T1000 (cell line): ENCODE results near the gene TMEM233.

Experiments
- DNase-seq: peaks from one replicate; lab custom pipeline; 2025; ENCODE audit warnings: mixed read lengths; lab: John Stamatoyannopoulos, UW

TMEM233 gene

GRCh38 chr12:119681728-119682638 lies 88.4 kb downstream of the TMEM233 start:
- no peak for DNase-seq

- DNase-seq: no peak
Measured at GRCh38 chr12:119682639-119683252, 89.2 kb downstream of the TMEM233 start.

GRCh38 chr12:119683413-119683812 lies 89.8 kb downstream of the TMEM233 start:
- DNase-seq: peak; percentile 10

- DNase-seq: no peak
Measured at GRCh38 chr12:119683816-119684215, 90.2 kb downstream of the TMEM233 start.

GRCh38 chr12:119684711-119685369 lies 91.3 kb downstream of the TMEM233 start:
- DNase-seq: no peak

- DNase-seq: no peak
Measured at GRCh38 chr12:119685375-119685774, 91.8 kb downstream of the TMEM233 start.

- DNase-seq: no peak
Measured at GRCh38 chr12:119686355-119686754, 92.8 kb downstream of the TMEM233 start.

- no peak for DNase-seq
Measured at GRCh38 chr12:119686776-119687175, 93.2 kb downstream of the TMEM233 start.

- no peak for DNase-seq
Measured at GRCh38 chr12:119687406-119687805, 93.8 kb downstream of the TMEM233 start.

- DNase-seq: no peak
Measured at GRCh38 chr12:119687879-119688278, 94.3 kb downstream of the TMEM233 start.

GRCh38 chr12:119689935-119690500 lies 96.4 kb downstream of the TMEM233 start:
- DNase-seq: no peak

- DNase-seq: no peak
Measured at GRCh38 chr12:119691202-119691810, 97.7 kb downstream of the TMEM233 start.

- no peak for DNase-seq
Measured at GRCh38 chr12:119692410-119692809, 98.8 kb downstream of the TMEM233 start.
